Measurements from ENCODE around the gene EFNA1. TPM values are rescaled to one million over a fixed set of nuclear protein-coding genes. Genes with fewer than 3 reads are reported as not detected.

EFNA1 gene
- total RNA-seq, 2 donors from 2014 or later, result 3.6 to 5.0 TPM

DNA sequence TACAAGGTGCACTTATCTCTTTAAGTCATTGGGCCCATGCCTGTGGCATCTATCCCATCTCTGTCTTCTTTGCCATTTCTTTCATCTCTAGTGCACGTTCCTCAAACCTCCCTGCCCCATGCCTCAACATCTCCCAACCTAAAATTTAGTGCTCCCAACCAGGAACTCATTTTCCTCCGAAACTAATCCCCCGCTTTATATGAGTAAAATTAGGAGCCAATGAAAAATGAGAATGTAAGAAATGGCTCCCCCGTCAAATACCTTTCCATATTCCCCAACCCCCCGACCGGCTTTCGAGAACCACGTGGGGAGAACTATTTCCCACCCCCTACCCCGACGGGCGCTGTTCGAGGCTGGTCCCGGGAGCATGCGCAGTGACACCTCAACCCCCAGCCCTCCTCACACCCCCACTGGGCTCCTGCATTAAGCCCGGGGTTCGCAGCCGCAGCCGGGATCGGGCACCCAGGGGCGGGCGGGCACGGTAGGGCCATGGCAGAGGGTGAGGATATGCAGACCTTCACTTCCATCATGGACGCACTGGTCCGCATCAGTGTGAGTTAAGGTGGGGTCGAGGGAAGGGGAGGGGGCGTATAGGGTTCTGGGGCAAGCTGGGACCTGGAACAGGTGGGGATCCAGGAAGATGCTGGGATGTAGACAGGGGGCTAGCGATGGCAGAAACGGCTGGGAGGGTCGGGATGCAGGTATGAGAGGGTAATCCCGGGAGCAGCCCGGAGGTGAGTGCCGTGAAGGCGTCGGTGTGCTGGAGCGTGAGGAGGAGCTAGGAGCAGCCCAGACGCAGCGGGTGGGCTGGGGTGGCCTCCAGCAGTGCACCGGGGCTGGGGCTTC lies 46.0 kb downstream of the EFNA1 start, which contains the start of gene TRIM46:
Gene TRIM46, plus strand, starts transcription at position 372 of the 846 bp plus-strand sequence. Its CDS starts 118 bp downstream, at position 490.
- peaks cover 15% of the 10 kb centered on the region for H3K27me3 Mint-ChIP-seq (ENCODE audit: insufficient read depth)
- H3K27me3 ChIP-seq (ENCODE audit: control insufficient read depth, insufficient read depth, low read length, poor library complexity, severe bottlenecking), result no peaks in the 10 kb centered on the region
- peaks cover 16% of the 10 kb centered on the region for H3K36me3 Mint-ChIP-seq (ENCODE audit: low read depth)
- DNase-seq, result peak; percentile 86
- H3K4me3 Mint-ChIP-seq, result peak within 1 kb of the TSS; percentile 97
- TF ChIP-seq CTCF (conservative IDR thresholded peaks at IDR 0.05), result no peak
- peaks cover 26% of the 10 kb centered on the region for H3K36me3 ChIP-seq (ENCODE audit: control insufficient read depth, insufficient read depth, low read length)
- 0% methylated on average over 9 to 35 of the region's 38 CpGs for WGBS, 2 experiments (ENCODE audit: insufficient coverage in 1 of 2, insufficient read length in 1 of 2)
- no peaks in the 10 kb centered on the region for H3K9me3 ChIP-seq (ENCODE audit: control insufficient read depth, low read length)
- H3K27ac Mint-ChIP-seq, result peak within 1 kb of the TSS; percentile 96
- peak within 1 kb of the TSS; percentile 81 for H3K9ac ChIP-seq (ENCODE audit: extremely low read depth, low read length, poor library complexity, severe bottlenecking)
- peak within 1 kb of the TSS; percentile 94 for H3K4me3 ChIP-seq (ENCODE audit: low read length)
- H3K4me1 Mint-ChIP-seq, result peaks cover 14% of the 10 kb centered on the region
- no peaks in the 10 kb centered on the region for H3K4me1 ChIP-seq (ENCODE audit: control insufficient read depth, insufficient read depth, low read length)
- H3K27ac ChIP-seq (ENCODE audit: low read depth, low read length), result peak within 1 kb of the TSS; percentile 45
- no peaks in the 10 kb centered on the region for H3K9me3 Mint-ChIP-seq

GRCh38 chr1:155174324-155175280 lies 46.9 kb downstream of the EFNA1 start:
- Histone ChIP-seq H3K4me1 (ENCODE audit: control insufficient read depth, insufficient read depth, low read length) (no peaks in the 10 kb centered on the region), H3K9ac (ENCODE audit: extremely low read depth, low read length, poor library complexity, severe bottlenecking) (no peak overlapping the region), H3K27ac (ENCODE audit: low read depth, low read length) (peak overlapping the region; percentile 17), H3K9me3 (ENCODE audit: control insufficient read depth, low read length) (no peaks in the 10 kb centered on the region), H3K4me3 (ENCODE audit: low read length) (peak overlapping the region; percentile 94), H3K27me3 (ENCODE audit: control insufficient read depth, insufficient read depth, low read length, poor library complexity, severe bottlenecking) (no peaks in the 10 kb centered on the region), H3K36me3 (ENCODE audit: control insufficient read depth, insufficient read depth, low read length) (peaks cover 22% of the 10 kb centered on the region)
- Mint-ChIP-seq H3K9me3 (no peaks in the 10 kb centered on the region), H3K27ac (peak overlapping the region; percentile 48), H3K4me3 (peak overlapping the region; percentile 97), H3K36me3 (ENCODE audit: low read depth) (peaks cover 15% of the 10 kb centered on the region), H3K4me1 (peaks cover 14% of the 10 kb centered on the region), H3K27me3 (ENCODE audit: insufficient read depth) (peaks cover 15% of the 10 kb centered on the region)
- WGBS, 2 experiments (ENCODE audit: insufficient coverage in 1 of 2, insufficient read length in 1 of 2), result 11 to 13% methylated on average over 11 to 32 of the region's 35 CpGs
- TF ChIP-seq CTCF (conservative IDR thresholded peaks at IDR 0.05), result no peak
- peak; percentile 80 for DNase-seq

DNA sequence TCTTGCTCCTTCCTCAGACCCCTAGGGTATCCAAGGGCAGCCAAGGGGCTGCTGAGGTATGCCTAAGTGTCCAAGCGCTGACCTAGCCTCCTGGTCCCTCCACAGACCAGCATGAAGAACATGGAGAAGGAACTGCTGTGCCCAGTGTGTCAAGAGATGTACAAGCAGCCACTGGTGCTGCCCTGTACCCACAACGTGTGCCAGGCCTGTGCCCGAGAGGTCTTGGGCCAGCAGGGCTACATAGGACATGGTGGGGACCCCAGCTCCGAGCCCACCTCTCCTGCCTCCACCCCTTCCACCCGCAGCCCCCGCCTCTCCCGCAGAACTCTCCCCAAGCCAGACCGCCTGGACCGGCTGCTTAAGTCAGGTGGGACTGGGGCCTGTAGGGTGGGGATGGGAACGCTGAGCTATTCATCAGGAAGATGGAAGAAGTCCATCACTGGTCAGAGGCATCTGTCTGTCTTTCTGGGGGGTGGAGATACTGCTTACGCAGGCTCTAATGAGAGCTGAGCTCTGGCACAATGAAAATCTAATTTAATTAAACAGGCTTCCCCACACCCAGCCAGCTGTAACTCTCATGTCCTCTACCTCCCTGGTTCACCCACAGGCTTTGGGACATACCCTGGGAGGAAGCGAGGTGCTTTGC lies 47.7 kb downstream of the EFNA1 start:
- Mint-ChIP-seq H3K36me3 (ENCODE audit: low read depth) (peaks cover 10% of the 10 kb centered on the region), H3K27ac (no peak overlapping the region), H3K27me3 (ENCODE audit: insufficient read depth) (peaks cover 15% of the 10 kb centered on the region), H3K4me1 (peaks cover 14% of the 10 kb centered on the region), H3K9me3 (no peaks in the 10 kb centered on the region), H3K4me3 (peak overlapping the region; percentile 97)
- Histone ChIP-seq H3K27me3 (ENCODE audit: control insufficient read depth, insufficient read depth, low read length, poor library complexity, severe bottlenecking) (no peaks in the 10 kb centered on the region), H3K9ac (ENCODE audit: extremely low read depth, low read length, poor library complexity, severe bottlenecking) (no peak overlapping the region), H3K4me3 (ENCODE audit: low read length) (peak overlapping the region; percentile 94), H3K36me3 (ENCODE audit: control insufficient read depth, insufficient read depth, low read length) (peaks cover 21% of the 10 kb centered on the region), H3K4me1 (ENCODE audit: control insufficient read depth, insufficient read depth, low read length) (no peaks in the 10 kb centered on the region), H3K9me3 (ENCODE audit: control insufficient read depth, low read length) (no peaks in the 10 kb centered on the region), H3K27ac (ENCODE audit: low read depth, low read length) (no peak overlapping the region)
- peak; percentile 50 for DNase-seq
- no peak for TF ChIP-seq CTCF (conservative IDR thresholded peaks at IDR 0.05)
- 80 to 91% methylated on average over 6 to 12 of the region's 12 CpGs for WGBS, 2 experiments (ENCODE audit: insufficient coverage in 1 of 2, insufficient read length in 1 of 2)

All from endodermal cell (in vitro differentiated cells).